ENCODE data around the gene THG1L. TPM values are rescaled to one million over a fixed set of nuclear protein-coding genes. Genes with fewer than 3 reads are reported as not detected.

Gene THG1L
- total and polyA plus RNA-seq, 2 experiments from 2014 or later = 12.2 to 13.8 TPM

GRCh38 chr5:157710431-157710830, 20.8 kb upstream of the THG1L start:
- TF ChIP-seq NANOG (IDR thresholded peaks at IDR 0.05; ENCODE audit: borderline replicate concordance) (no peak), ZNF462 (CRISPR knock-in tag; IDR thresholded peaks at IDR 0.05) (no peak), ETS1 (IDR thresholded peaks at IDR 0.05) (no peak), ZNF114 (CRISPR knock-in tag; IDR thresholded peaks at IDR 0.05) (no peak), CTCF (conservative IDR thresholded peaks at IDR 0.05; ENCODE audit: low read depth in 2 of 2) (no peak), REST (IDR thresholded peaks at IDR 0.05; ENCODE audit: unreplicated experiment) (no peak), JUNB (IDR thresholded peaks at IDR 0.05; ENCODE audit: unreplicated experiment) (no peak), POLR2AphosphoS5 (IDR thresholded peaks at IDR 0.05; ENCODE audit: low read depth) (no peak), EZH2 (IDR thresholded peaks at IDR 0.05; ENCODE audit: low read depth, unreplicated experiment) (no peak), ZNF331 (CRISPR knock-in tag; IDR thresholded peaks at IDR 0.05; ENCODE audit: low read depth) (no peak), STAT1 (IDR thresholded peaks at IDR 0.05; ENCODE audit: unreplicated experiment) (no peak), EZH2phosphoT487 (IDR thresholded peaks at IDR 0.05; ENCODE audit: unreplicated experiment) (no peak), CREB1 (CRISPR knock-in tag; IDR thresholded peaks at IDR 0.05; ENCODE audit: low read depth) (no peak)
- Histone ChIP-seq H4K20me1 (replicated peaks; ENCODE audit: insufficient read depth) (no peaks in the 10 kb centered on the region), H3K36me3 (ENCODE audit: insufficient read depth) (no peaks in the 10 kb centered on the region), H3K79me2 (replicated peaks; ENCODE audit: insufficient read depth) (no peaks in the 10 kb centered on the region), H3K4me2 (no peak overlapping the region), H3K27ac (ENCODE audit: low read depth) (no peak overlapping the region), H2AFZ (no peak overlapping the region), H3K27me3 (ENCODE audit: insufficient read depth) (no peaks in the 10 kb centered on the region), H3K4me3 (no peak overlapping the region), H3F3A (replicated peaks; ENCODE audit: low read depth) (no peaks in the 10 kb centered on the region), H3K4me1 (ENCODE audit: insufficient read depth) (no peaks in the 10 kb centered on the region), H3K9me2 (ENCODE audit: insufficient read depth) (no peaks in the 10 kb centered on the region)
- DNase-seq (ENCODE audit: low spot score) = no peak
- H3K27ac Mint-ChIP-seq = no peak overlapping the region
- H3K4me1 Mint-ChIP-seq = no peaks in the 10 kb centered on the region
- ATAC-seq = no peak
- H3K4me3 Mint-ChIP-seq = no peak overlapping the region
- H3K9me3 Mint-ChIP-seq = no peaks in the 10 kb centered on the region
- no peaks in the 10 kb centered on the region for H3K36me3 Mint-ChIP-seq (ENCODE audit: low read depth)
- peaks cover 5% of the 10 kb centered on the region for H3K27me3 Mint-ChIP-seq (ENCODE audit: insufficient read depth, low read depth, poor library complexity)
